ENCODE data around the gene SLIT1.

Gene SLIT1

GRCh38 chr10:97139651-97140048, 46.1 kb downstream of the SLIT1 start:
- DNase-seq (ENCODE audit: low spot score), result no peak

- no peak for DNase-seq (ENCODE audit: low spot score)
These were observed 46.9 kb downstream of the SLIT1 start for GRCh38 chr10:97138846-97139245.

GRCh38 chr10:97138174-97138573, 47.6 kb downstream of the SLIT1 start:
- no peak for DNase-seq (ENCODE audit: low spot score)

GRCh38 chr10:97136756-97137155, 49.0 kb downstream of the SLIT1 start:
- no peak for DNase-seq (ENCODE audit: low spot score)

GRCh38 chr10:97135464-97135863, 50.3 kb downstream of the SLIT1 start:
- DNase-seq (ENCODE audit: low spot score), result no peak

- DNase-seq (ENCODE audit: low spot score), result no peak
These were observed 50.8 kb downstream of the SLIT1 start for GRCh38 chr10:97134983-97135382.

- DNase-seq (ENCODE audit: low spot score), result no peak
These were observed 51.6 kb downstream of the SLIT1 start for GRCh38 chr10:97134110-97134509.

GRCh38 chr10:97132273-97132672, 53.5 kb downstream of the SLIT1 start:
- DNase-seq (ENCODE audit: low spot score), result no peak

GRCh38 chr10:97131666-97132065, 54.1 kb downstream of the SLIT1 start:
- no peak for DNase-seq (ENCODE audit: low spot score)

GRCh38 chr10:97131181-97131628, 54.6 kb downstream of the SLIT1 start:
- no peak for DNase-seq (ENCODE audit: low spot score)

GRCh38 chr10:97129666-97130065, 56.1 kb downstream of the SLIT1 start:
- no peak for DNase-seq (ENCODE audit: low spot score)

GRCh38 chr10:97128516-97129154, 57.1 kb downstream of the SLIT1 start:
- DNase-seq (ENCODE audit: low spot score), result no peak

- DNase-seq (ENCODE audit: low spot score), result no peak
These were observed 57.7 kb downstream of the SLIT1 start for GRCh38 chr10:97128039-97128492.

GRCh38 chr10:97127509-97127908, 58.2 kb downstream of the SLIT1 start:
- no peak for DNase-seq (ENCODE audit: low spot score)

GRCh38 chr10:97124211-97124610, 61.5 kb downstream of the SLIT1 start:
- no peak for DNase-seq (ENCODE audit: low spot score)

GRCh38 chr10:97123765-97124164, 62.0 kb downstream of the SLIT1 start:
- no peak for DNase-seq (ENCODE audit: low spot score)

GRCh38 chr10:97121041-97121440, 64.7 kb downstream of the SLIT1 start:
- no peak for DNase-seq (ENCODE audit: low spot score)

- no peak for DNase-seq (ENCODE audit: low spot score)
These were observed 65.4 kb downstream of the SLIT1 start for GRCh38 chr10:97120370-97120769.

- DNase-seq (ENCODE audit: low spot score), result no peak
These were observed 66.6 kb downstream of the SLIT1 start for GRCh38 chr10:97119058-97119745.

- no peak for DNase-seq (ENCODE audit: low spot score)
These were observed 68.4 kb downstream of the SLIT1 start for GRCh38 chr10:97117372-97117771.

GRCh38 chr10:97116462-97117162, 69.1 kb downstream of the SLIT1 start:
- no peak for DNase-seq (ENCODE audit: low spot score)

GRCh38 chr10:97115846-97116245, 69.9 kb downstream of the SLIT1 start:
- DNase-seq (ENCODE audit: low spot score), result no peak

- no peak for DNase-seq (ENCODE audit: low spot score)
These were observed 74.1 kb downstream of the SLIT1 start for GRCh38 chr10:97111615-97112014.
